Fibroblast of lung (primary cell): Measurements from ENCODE around the gene LTO1.

ENCODE experiments used
- CTCF ChIP-seq, 2 donors: IDR thresholded peaks in 1 of 2; conservative IDR thresholded peaks in 1 of 2; 1 replicate in 1 of 2; 2 replicates in 1 of 2; pipeline ENCODE4 v1.5.1; 2011 to 2012; ENCODE audit warnings: low read length in 2 of 2, control low read depth in 1 of 2, inconsistent platforms in 1 of 2, low read depth in 1 of 2, mild to moderate bottlenecking in 1 of 2
- EZH2 ChIP-seq: IDR thresholded peaks from 2 replicates; pipeline ENCODE4 v1.5.1; 2012; ENCODE audit warnings: low read length, control low read depth, mild to moderate bottlenecking; ENCODE audit errors: missing control alignments

GRCh38 chr11:69697861-69698260 is 22.7 kb upstream of the LTO1 start:
- TF ChIP-seq CTCF (conservative IDR thresholded peaks at IDR 0.05 in 1 of 2, IDR thresholded peaks at IDR 0.05 in 1 of 2; ENCODE audit: low read depth in 1 of 2, low read length in 2 of 2) = no peak
- no peak for TF ChIP-seq EZH2
